Stimulated activated CD4-positive, alpha-beta T cell treated with anti-CD3 and anti-CD28 coated beads, Interleukin-1b, Interleukin-23, amount 100 ng/mL, for 24 hours (primary cell): ENCODE measurements around the gene ZBTB8A.
"Not testable (repeated sequence)": the region's sequence is repeated elsewhere in the genome, so short reads cannot be mapped to it uniquely, and the experiment has no call there.

Experiments used
- DNase-seq, 4 experiments: peaks; one replicate each; pipeline ENCODE4 v3.0.0-alpha.2; 2020; ENCODE audit warnings: low read depth in 4 of 4, low spot score in 1 of 4

ZBTB8A gene

DNA sequence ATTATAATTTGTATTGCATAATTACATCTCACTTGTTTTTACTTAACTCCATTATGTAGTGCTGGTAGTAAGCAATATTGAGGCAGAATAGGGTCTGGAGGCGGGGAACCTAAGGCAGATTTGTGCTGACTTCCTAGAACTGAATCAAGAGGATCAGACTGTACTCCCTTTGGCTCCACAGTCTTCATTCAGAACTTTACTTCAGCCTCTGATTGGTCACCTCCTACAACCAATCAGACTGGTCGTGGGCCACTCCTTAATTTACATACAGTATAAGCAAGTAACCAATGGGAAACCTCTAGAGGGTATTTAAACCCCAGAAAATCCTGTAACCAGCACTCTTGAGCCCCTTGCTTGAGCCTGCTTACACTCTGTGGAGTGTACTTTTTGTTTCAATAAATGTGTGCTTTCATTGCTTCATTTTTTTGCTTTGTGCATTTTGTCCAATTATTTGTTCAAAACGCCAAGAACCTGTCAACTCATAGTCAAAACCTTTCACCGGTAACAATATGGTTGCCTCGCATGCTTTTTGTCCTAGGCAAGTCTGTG, 79.5 kb downstream of the ZBTB8A start:
- DNase-seq: no peak

DNA sequence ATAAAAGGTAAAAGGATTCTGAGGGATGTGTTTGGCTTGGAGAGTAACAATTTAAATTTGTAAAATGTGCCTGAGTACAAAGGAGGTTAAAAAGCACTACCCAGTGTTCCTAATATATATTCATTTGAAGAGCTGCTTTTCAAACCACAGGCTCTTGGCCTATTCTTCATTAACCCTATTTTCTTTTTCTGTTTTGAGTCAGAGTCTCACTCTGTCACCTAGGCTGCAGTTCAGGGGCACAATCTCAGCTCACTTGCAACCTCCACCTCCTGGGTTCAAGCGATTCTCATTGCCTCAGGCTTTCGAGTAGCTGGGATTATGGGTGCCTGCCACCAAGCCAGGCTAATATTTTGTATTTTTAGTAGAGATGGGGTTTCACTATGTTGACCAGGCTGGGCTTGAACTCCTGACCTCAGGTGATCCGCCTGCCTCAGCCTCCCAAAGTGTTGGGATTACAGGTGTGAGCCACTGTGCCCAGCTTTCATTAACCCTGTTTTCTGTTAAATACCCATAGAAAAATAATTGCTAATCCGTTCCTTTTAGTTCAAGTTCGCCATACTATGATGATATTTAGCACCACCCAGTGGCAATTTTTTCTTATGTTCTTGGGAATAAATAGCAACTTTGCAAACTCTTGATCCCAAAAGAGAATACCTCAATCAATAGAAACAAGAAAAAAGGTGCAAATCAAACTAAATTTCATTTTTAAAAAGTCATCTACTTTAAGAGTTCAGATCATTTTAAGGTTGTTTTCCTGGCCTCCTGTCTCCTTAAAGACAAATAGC, 80.7 kb downstream of the ZBTB8A start:
- DNase-seq: no peak

DNA sequence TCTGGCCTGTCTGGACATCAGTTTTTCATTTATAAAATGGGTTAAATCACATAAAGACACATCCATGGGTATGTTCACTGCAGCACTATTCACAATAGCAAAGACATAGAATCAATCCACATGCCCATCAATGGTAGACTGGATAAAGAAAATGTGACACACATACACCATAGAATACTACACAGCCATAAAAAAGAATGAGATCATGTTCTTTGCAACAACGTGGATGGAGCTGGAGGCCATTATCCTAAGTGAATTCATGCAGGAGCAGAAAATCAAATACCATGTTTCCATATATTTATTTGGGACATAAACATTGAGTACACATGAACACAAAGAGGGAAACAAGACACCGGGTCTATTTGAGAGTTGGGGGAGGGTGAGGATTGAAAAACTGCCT, 83.0 kb downstream of the ZBTB8A start:
- DNase-seq: no peak

DNA sequence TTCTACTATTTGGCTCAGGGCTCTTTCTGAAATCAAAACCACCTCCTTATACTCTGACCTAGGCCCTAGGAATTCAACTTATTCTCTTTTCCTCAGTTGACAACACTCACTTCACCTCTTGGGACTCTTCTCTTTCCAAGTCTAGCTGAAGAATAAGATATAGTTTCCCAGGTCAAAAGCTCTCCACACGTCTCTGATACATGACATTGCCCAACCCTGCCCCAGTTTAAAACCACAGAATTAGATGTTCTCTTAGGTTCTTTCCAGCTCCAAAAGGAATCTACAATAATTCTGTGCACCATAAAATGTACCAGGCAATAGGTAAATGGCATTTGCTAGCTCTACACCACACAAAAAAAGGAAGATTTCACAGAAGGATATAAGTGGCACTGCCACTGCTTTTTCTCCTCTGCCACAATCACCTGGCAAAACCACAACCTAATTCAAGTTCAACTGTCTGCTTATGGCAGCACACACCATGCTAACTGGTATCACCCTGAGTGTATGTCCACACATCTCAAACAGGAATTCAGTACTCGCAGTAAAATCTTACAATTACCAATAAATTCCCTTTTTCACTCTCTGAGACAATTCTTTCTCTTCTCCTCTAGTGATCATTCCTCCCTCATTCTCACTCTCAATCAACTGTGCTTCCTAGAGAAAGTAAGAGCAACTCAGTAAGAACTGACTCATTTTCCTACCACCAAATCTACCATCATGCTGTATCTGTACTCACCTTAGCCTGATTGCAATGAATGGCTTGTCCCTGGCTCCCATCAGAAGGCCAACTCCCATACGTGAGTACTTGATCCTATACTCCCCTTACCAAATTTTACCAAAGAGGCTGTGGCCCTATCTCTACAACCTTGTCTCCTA, 83.8 kb downstream of the ZBTB8A start:
- DNase-seq: no peak

DNA sequence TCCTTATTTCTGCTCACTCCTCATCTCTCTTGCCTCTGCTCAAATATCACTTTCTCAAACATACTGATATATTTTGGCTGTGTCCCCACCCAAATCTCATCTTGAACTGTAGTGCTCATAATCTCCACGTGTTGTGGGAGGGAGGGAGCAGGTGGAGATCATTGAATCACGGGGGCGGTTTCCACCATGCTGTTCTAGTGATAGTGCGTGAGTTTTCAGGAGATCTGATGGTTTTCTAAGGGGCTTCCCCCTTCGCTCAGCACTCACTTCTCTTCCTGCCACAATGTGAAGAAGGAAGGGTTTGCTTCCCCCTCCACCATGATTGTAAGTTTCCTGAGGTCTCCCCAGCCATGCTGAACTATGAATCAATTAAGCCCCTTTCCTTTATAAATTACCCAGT, 84.5 kb downstream of the ZBTB8A start:
- peak in 2 of 4 experiments; percentile 29 to 52 for DNase-seq

DNA sequence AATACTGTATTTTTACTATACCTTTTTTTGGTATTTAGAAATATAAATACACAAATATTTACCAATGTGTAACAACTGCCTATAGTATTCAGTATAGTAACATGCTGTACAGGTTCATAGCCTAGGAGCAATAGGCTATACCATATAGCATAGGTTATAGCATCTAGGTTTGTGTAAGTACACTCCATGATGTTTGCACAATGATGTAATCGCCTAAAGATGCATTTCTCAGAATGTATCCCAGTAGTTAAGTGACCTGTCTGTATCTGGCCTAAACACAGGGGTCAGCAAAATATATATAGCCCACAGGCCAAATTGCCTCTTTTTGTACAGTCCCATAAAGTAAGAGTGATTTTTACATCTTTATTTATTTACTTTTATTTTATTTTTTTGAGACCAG, 86.9 kb downstream of the ZBTB8A start:
- no peak for DNase-seq

DNA sequence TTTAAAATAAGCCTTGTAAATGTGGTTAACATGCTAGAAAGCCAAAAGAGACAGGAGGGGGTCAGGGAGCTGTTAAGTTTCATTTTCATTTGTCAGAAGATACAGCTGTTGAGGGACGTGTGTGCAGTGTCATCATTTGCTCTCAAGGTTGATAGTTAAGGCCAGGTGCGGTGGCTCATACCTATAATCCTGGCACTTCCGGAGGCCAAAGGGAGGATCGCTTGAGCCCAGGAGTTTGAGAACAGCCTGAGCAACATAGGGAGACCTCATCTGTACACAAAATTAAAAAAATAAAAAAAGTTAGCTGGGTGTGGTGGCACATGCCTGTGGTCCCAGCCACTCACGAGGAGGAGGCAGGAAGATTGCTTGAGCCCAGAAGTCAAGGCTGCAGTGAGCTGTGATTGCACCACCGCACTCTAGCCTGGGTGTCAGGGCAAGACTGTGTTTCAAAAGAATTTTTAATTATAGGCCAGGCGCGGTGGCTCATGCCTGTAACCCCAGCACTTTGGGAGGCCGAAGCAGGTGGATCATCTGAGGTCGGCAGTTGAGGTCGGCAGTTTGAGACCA, 88.5 kb downstream of the ZBTB8A start:
- no peak for DNase-seq

DNA sequence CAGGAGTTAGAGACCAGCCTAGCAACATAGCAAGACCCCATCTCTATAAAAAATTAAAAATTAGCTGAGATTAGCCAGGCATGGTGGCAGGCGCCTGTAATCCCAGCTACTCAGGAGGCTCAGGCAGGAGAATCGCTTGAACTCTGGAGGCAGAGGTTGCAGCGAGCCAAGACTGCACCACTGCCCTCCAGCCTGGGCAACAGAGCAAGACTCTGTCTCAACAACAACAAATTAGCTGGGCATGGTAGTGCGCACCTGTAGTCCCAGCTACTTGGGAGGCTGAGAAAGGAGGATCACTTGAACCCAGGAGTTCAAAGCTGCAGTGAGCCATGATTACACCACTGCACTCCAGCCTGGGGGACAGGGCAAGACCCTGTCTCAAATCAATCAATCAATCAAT, 90.9 kb downstream of the ZBTB8A start:
- DNase-seq: not testable (repeated sequence)

DNA sequence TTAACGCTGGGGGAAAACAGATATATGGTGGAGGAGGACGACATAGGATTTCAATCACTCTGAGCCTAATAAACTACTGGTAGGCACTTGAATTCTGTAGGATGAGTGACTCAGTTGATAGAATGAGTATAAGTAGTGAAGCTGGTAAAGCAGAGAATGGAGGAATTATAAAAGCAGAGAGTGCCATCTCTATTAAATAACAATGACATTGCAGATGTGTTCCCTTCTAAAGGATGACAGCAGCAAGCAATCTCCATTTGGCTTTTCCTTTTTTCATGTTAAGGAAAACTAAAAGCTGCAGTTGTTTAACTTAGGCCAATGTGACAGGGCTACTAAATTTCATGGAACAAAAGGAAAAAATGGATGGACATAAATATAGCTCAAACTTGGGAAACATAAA, 93.6 kb downstream of the ZBTB8A start:
- DNase-seq: no peak

DNA sequence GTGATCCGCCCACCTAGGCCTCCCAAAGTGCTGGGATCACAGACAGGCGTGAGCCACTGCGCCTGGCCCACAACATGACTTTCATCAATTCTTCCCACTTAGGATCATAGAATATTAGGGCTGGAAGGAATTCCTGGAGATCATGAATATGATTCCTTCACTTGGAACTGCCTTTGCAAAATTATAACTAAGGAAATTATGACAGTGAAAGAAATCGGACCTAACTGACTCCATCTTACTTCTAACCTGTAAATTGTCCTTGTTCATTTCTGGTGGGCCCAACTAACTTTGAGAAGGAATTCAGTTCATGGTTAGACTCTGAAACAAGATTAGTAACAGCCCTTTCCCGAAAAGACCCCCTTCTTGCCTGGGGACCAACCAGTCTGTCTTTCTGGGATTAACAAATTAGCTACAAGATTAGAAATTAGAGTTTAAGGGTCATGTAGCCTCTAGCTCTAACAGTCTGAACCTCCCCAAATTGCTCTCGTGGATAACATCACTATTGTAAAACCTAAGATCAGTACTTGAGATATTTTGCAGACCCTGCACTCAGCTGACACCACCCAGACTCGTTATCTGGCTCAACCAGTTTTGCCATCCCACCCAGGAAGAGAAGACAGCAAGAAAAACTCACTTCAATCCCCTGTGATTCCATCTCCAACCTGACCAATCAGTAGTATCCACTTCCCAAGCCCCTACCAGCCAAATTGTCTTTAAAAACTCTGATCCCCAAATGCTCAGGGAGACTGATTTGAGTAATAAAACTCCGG, 96.5 kb downstream of the ZBTB8A start:
- DNase-seq: no peak

DNA sequence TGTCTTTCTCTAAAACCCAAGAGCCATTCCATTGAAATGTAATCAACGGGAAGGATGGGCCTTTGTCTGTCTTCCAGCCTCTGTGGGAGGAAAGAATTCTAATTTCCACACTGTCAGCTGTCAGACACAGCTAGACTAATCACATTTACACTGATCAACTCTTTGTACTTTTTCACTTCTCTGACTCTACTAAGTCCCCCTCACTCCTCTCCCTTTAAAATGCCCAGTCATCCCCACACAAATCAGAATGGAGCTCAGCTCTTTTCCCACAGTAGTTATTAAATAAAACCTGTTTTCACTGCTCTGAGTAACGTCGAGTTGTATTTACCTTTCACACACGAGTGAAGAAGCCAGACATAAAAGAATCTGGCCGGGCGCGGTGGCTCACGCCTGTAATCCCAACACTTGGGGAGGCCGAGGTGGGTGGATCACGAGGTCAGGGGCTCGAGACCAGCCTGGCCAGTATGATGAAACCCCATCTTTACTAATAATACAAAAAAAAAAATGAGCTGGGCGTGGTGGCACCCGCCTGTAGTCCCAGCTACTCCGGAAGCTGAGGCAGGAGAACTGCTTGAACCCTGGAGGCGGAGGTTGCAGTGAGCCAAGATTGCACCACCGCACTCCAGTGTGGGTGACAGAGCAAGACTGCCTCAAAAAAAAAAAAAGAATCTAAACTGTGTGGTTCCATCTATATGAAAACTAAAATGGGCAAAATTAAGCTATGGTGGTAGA, 97.9 kb downstream of the ZBTB8A start:
- DNase-seq: no peak

DNA sequence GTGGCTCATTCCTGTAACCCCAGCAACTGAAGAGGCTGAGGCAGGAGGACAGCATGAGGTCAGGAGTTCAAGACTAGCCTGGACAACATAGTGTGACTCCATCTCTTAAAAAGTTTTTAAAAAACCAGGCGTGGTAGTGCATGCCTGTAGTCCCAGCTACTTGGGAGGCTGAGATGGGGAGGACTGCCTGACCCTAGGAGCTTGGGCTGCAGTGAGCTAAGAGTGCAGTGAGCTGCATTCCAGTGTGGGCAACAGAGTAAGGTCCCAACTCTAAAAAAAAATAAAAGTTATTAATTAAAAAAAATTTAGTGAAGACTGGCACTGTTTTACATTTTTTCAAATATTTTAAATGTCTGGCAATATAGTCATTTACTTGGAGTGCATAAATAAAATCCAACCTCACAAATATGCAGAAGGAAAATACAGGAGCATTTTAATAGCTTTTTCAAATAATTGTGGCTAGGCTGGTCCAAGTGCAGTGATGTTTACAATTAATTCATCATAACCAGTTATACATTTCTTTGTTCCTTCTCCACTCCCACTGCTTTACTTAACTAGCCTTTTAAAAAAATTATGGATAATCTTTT, 100.4 kb downstream of the ZBTB8A start:
- DNase-seq: no peak

DNA sequence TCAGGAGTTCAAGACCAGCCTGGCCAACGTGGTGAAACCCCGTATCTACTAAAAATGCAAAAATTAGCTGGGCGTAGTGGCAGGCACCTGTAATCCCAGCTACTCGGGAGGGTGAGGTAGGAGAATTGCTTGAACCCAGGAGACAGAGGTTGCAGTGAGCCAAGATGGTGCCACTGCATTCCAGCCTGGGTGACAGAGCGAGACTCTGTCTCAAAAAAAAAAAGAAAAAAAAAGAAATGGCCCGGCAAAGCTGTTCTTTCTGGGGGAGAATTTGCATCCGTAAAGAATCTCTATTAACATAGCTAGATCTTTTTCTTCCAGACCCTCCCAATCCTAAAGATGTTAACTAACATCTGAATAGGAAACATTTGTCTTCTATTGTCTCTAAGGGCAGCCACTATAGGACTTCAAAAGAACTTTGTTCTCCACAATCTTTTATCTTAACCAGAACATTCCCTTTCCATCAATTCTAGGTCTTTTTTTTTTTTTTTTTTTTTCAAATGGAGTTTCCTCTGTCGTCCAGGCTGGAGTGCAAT, 103.1 kb downstream of the ZBTB8A start:
- DNase-seq: not testable (repeated sequence)

DNA sequence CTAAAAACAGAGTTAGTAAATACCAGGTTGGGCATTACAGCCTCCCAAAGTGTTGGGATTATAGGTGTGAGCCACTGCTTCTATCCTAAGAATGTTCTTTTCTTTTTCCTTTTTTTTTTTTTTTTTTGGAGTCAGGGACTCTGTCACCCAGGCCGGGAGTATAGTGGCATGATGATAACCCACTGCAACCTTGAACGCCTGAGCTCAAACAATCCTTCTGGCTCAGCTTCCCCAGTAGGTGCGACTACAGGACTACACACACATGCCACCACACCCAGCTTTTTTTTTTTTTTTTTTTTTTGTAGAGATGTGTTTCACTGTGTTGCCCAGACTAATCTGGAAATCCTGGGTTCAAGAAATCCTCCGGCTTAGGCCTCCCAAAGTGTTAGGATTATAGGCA, 105.2 kb downstream of the ZBTB8A start:
- no peak for DNase-seq

DNA sequence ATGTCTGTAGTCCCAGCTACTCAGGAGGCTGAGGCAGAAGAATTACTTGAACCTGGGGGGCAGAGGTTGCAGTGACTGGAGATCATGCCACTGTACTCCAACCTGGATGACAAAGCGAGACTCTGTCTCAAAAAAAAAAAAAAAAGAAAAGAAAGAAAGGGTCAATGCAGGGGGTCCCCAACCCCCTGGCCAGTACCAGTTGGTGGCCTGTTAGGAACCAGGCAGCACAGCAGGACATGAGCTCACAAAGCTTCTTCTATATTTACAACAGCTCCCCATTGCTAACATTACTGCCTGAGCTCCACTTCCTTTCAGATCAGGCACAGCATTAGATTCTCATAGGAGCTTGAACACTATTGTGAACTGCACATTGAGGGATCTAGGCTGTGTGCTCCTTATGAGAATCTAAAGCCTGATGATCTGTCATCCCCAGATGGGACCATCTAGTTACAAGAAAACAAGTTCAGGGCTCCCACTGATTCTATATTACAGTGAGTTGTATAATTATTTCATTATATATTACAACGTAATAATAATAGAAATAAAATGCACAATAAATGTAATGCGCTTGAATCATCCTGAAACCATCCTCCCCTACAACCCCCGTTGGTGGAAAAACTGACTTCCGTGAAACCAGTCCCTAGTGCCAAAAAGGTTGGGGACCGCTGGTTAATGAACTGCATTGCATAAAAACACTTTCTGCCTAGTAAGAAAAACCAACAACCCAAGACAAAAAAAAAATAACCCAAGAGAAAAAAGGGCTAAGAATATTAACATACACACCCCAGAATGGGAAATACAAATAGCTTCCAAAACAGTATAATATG, 108.3 kb downstream of the ZBTB8A start:
- no peak for DNase-seq

DNA sequence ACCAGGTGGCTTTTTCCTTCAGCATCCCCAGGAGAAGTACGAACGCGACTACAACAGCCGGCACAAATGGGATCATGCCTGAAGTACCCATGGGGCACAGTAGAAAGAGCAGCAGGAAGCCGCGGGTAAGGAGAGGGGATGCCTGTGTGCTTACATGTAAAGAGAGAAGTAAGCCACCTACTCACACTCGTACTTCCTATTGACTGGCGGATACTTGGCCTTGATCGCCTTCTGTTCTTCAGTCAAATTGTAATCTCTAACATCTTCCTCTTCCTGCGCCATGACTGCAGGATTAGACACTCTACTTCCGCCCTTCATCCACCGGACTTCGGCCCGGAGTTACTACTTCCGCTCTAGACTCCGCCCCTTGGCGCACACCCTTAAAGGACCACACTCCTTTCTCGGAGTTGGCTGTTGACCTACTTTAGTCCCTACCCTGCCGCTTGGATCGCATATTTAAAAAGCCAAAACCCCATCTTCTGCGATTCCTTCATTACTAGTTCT, 111.1 kb downstream of the ZBTB8A start, which contains the start of gene ZBTB8OS:
TSS of gene ZBTB8OS (minus strand) at position 303 of the 504 bp plus-strand sequence. CDS start at position 282, 21 bp downstream.
- peak; percentile 71 to 78 (median 72) for DNase-seq

DNA sequence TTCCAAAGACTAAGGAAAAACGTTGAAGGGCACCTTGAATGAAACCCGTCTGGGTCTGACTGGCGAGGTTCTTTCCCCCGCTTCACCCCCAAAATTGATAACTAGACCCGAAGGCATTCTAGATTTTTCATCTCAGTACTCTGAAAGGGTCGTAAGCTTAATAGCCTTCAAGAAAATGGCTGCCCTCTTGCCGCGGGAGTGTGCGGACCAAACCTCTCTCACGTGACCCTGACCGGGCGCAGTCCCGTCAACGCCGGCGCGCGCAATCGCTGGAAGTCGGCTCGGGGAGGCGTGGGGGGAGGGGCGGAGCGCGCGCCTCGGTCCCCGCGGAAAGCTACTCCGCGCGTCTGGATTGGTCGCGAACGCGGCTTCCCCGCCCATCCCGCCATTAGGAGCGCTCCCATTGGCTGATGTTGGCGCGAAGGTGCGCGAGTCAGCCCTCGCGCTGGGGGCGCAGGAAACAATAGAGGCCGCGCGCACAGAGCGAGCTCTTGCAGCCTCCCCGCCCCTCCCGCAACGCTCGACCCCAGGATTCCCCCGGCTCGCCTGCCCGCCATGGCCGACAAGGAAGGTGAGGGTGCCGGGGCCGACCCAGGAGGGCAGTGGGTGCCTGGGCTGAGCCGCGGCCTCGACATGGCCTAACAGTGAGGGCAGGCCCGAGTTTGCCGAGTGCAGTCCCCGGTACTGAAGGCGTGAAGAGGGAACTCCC, 111.7 kb downstream of the ZBTB8A start, which contains the start of gene RBBP4:
TSS of gene RBBP4 (plus strand) at position 457 of the 709 bp plus-strand sequence. CDS start at position 556, 99 bp downstream.
- DNase-seq: peak; percentile 95 to 97 (median 97)
